Esophagus squamous epithelium (tissue), 4 donors: ENCODE results near the gene DAB1.

Experiments used
- CTCF ChIP-seq, 6 experiments: fragments of 450-650 bp in 4 of 6; fragments of 200-600 bp in 2 of 6; sonication (generic) in 2 of 6; IDR thresholded peaks; one replicate each; pipeline ENCODE4 v1.5.1; 2016 to 2019; ENCODE audit warnings: antibody characterized with exemption in 6 of 6, mild to moderate bottlenecking in 4 of 6, moderate library complexity in 4 of 6
- POLR2A ChIP-seq, 4 donors: fragments of 450-650 bp; IDR thresholded peaks; one replicate each; pipeline ENCODE4 v1.6.1; 2017; ENCODE audit warnings: antibody characterized with exemption in 4 of 4, mild to moderate bottlenecking in 4 of 4, moderate library complexity in 3 of 4

DNA sequence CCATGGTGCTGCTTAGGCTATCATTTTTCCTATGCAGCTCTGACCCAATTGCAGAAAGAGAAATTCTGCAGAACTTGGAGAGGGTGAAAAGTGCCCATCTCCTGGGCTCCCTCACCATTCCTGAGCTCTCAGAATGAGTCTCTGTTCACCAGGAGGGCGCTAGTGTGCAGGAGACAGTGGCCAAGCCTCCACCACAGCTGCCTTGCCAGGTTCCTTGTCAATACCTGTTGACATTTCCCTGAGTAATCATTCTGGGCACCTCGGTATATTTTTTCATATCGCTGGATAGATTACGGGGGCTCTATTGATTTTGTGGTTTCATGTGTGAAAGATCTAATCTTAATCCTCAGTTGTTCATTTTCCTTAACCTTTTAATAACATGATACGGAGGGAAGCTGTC, 445.0 kb downstream of the DAB1 start:
- TF ChIP-seq CTCF (IDR thresholded peaks at IDR 0.05) (no peak), POLR2A (IDR thresholded peaks at IDR 0.05) (no peak)
